Measurements from ENCODE around the gene TMTC4.
A peak's percentile ranks its signal among the peaks of the same experiment; 100 is the strongest.
"Not testable (repeated sequence)": the region's sequence is repeated elsewhere in the genome, so short reads cannot be mapped to it uniquely, and the experiment has no call there.

Gene TMTC4

DNA sequence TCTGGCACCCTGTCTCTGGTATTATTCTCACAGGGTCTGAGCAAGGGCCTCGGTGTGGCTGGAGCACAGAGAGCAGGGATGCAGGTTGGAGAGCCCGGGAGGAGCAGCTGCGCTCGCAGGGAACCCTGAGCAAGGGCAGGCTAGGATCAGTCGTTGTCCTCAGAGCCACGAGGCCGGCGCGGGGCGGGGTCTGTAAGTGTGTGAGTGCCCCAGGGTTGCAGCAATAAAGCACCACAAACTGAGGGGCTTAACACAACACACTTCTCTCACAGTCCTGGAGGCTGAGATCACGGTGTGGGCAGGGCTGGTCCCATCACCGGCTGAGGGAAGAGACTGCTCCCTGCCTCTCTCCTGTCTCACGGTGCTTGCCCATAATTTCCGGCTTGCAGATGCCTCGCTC, 47.5 kb downstream of the TMTC4 start:
- DNase-seq (ENCODE audit: low read depth, low spot score): no peak

DNA sequence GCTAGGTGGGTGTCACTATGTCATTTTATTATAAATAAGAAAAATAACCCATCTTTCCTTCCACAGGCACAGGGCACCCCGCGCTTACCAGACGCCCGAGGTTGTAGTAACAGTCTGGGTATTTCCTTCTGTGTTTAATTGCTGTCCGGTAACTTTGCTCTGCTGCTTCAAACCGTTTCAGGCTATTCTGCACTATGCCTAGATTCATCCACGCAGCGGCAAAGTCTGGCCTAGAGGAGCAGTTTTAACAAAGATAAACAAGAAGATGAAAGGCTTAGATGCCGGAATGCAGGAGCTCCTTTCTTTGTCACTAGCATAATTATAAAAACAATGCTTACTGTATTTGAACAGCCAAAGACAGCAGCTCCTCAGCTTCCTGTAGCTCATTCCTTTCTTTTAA, 49.1 kb downstream of the TMTC4 start:
- no peak for DNase-seq (ENCODE audit: low read depth, low spot score)

DNA sequence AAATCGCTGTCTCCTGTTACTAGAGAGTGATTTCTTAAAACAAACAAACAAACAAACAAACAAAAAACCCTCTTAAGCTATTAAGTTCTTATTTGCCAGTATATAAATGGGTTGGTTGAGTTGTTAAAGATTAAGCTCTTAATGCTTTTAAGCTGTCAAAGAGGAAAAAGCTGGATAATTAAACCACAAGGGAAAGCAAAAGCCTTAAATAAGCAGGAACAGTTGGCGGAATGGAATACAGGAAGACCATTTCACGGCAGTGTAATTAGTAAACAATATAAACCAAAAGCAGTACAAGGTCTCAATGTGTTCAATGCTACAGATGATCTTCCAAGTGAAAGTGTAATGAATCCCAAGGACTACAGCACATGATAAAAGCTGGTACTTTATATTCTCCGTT, 53.8 kb downstream of the TMTC4 start:
- no peak for DNase-seq (ENCODE audit: low read depth, low spot score)

DNA sequence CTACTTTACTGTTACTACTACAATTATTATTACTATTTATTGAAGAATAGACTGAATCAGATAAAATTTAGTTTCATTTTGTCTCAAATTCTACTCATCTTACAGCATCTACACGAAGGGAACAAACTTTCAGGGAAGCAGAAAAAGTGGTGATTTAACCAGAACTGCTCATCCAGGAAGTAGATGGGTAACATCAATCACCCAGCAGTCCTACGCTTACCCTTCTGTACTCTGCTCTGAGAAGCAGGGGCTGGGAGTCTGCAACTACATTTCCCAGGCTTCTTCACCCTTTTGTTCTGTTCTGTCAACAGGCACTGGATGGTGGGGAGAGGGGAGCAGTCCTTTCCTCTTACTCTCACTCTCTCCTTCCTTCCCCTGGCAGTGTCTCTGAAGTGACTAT, 54.7 kb downstream of the TMTC4 start:
- DNase-seq (ENCODE audit: low read depth, low spot score): no peak

DNA sequence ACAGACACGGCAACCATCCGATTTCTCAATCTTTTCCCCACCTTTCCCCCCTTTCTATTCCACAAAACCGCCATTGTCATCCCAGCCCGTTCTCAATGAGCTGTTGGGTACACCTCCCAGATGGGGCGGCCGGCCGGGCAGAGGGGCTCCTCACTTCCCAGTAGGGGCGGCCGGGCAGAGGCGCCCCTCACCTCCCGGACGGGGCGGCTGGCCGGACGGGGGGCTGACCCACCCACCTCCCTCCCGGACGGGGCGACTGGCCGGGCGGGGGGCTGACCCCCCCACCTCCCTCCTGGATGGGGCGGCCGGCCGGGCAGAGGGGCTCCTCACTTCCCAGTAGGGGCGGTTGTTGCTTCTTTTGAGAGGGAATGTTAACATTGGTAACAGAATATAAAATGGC, 55.7 kb downstream of the TMTC4 start:
- not testable (repeated sequence) for DNase-seq (ENCODE audit: low read depth, low spot score)

DNA sequence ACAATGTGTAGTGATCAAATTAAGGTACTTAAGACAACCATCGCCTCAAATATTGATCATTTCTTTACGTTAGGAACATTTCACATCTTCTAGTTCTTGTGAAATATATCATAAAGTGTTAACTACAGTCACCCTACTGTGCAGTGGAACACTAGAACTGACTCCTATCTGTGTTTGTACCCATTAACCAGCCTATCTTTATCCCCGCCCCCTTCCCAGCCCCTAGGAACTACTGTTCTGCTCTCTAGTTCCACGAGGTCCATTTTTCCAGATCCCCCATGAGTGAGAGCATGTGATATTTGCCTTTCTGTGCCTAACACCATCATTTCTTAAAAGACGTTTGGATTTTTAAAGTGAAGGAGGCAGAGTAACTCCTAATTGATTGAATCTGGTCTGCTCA, 61.6 kb downstream of the TMTC4 start:
- no peak for DNase-seq (ENCODE audit: low read depth, low spot score)

DNA sequence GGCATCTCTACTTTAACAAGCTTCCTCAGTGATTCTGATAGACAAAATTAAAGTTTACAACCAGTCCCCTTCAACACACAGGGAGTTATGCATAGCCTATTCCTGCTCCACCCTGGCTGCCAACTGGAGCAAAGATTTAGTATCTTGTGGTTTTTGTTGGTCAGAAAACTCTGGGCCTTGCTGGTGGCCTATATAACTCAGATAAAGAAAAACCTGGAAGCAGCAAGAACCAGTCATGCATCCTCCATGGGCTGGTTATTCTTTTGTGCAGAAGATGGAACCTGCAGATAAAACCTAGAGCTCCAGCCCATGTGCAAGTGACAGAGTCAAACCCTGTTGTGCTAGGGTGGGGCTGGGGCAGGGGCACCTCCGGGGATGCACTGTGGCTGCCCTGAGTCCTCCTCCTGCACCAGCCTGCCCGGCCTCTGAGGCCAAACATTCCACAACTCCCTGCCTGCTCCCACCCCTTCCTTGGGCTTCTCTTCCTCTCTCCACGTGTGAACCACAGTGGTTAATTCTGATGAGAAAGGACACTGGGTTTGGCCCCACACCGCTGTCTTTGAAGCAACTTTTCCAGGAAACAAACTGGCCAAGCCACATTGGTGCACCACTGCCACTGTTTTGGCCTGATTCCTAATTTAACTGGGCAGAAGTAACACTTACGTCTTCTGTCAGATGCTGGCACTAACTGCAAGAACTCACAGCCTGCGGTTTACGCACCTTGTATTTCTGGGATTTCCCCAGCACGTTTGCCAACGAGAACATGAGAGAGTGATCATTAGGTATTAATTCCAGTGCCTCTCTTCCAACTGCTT, 62.7 kb downstream of the TMTC4 start:
- no peak for DNase-seq (ENCODE audit: low read depth, low spot score)

DNA sequence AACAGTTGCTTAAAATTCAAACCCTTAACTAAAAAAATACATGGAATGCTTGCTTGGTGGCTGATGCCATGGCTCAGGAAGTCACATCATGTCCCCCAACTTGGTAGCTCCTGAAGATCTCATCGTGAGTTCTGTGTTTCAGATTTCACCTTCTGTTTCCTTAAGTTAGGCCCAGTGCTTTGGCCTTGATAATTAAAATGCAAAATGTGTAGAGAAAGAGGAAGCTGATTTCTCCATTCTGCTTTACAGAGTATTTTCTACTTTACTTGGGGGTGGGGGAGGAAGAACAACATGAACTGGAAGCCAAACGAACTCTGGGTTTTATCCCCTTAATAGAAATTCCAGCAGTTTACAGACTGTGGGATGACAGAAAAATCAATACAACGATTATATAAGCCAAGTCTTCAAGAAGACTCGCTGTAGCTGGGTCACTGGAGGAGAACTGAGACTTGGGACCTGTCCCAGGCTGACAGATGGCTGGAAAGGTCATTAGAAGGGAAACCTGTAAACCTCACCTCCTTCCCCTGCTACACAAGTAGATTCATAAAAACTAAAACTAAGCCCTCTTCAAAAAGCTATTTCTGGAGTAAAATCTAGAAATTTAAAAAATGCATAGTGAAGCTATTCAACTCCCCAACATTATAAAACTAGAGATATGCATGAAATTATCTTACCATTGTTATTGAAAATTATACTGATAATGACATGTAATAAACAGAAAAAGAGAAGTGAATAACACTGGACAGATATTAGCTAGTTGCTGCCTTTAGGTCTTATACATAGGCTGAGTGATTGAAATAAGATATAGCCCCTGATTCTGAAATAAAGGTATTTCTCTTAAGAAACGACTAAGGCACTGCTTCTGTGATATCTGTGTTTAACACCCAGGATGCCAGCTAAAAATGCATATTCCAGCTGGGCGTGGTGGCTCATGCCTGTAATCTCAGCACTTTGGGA, 63.9 kb downstream of the TMTC4 start:
- DNase-seq (ENCODE audit: low read depth, low spot score): no peak

DNA sequence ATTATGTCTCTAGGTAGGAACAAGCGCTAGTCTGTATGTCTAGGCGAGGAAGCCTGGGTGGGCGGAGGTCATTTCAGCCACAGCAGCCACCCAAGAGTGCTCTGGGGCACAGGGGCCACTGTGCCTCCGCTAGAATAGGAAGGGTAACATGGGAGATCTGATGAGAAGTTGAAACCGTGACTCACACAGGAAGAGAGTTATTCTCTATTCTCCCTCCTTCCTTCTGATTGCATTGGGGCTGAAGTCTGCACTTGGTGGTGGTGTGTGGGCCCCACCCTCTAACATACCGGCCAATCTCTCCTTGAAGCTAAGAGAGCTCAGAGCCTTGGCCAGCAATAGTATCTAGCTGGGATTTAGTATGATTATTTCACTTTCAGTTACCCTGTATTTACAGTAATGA, 65.7 kb downstream of the TMTC4 start:
- no peak for DNase-seq (ENCODE audit: low read depth, low spot score)

DNA sequence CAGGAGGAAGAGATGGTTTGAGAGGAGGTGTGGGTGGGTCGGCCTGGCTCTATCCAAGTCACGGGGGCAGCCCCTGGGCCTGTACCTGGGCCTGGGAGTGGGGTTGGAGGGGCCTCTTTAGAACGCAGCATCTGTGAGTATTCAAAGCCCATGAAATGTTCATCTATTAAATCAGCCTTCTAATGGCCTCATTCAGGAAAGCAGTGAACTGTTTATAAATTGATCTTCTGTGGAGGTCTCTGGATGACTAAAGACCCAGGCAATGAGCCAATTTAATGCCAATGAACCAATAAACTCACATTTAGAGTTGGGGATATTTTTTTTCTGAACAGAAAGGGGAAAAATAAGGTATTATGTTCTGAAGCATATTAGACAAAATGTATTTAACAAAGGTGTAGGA, 66.1 kb downstream of the TMTC4 start:
- DNase-seq (ENCODE audit: low read depth, low spot score): no peak

DNA sequence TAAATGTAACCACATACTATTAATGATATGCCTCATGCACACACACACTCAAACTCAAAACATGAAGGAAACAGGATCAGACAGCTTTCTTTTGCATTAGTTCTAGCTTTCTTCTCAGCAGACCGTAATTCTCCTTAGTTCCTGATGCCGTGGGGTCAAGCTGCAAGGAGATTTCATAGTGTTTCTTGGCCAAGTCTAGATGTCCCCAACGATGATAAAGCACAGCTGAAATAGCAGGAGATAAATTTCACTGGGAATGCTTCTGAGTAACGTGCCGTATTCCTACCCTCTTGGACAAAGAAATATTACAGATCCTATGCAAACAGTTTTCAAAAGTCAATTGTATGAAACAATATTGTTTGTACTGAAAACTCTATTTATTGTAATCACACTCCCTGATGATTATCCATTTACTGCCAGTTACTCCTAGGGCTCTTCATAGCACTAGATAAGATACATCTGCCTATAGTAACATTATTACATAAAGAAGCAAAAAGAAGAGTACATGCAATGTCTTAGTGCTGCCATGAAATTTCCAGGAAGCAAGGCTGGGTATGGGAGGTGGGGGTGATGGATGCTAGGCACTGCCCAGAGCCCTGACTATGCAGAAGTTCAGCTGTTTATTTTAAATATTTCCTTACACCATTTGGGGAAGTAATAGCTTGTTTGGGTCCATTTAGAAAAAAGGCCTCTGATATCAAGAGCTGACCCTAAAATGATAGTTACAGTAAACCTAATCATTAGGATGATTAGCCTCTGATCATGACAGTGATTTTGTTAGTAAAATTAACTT, 69.5 kb downstream of the TMTC4 start:
- DNase-seq (ENCODE audit: low read depth, low spot score): peak; percentile 15

DNA sequence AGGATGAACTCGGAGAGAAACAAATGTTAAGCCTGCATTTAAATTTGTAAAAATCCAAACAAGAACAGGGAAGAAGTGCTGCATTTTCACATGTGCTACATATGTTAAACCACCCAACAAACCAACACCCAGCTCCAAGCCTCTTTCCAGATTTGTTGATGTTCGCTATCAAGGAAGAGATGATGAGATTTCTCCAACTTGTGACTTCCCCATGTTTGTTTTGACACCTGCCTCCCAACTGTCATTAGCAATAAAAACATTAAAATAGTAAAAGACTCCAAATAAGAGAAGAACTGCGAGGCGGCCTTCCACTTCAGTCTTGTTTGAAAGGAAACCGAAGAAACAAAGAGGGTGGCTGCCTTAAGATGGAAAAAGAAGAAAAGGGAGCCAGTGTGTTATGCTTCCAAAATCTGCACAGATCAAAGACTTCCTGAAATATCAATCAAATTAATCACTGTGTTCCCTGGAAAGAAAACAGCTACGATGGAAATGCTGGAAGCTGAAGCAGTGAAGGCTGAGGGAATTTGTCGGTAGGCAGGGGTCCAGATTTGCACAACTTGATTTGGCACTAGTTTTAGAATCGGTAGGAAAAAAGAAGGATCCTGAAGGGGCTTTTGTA, 72.0 kb downstream of the TMTC4 start:
- DNase-seq (ENCODE audit: low read depth, low spot score): no peak

DNA sequence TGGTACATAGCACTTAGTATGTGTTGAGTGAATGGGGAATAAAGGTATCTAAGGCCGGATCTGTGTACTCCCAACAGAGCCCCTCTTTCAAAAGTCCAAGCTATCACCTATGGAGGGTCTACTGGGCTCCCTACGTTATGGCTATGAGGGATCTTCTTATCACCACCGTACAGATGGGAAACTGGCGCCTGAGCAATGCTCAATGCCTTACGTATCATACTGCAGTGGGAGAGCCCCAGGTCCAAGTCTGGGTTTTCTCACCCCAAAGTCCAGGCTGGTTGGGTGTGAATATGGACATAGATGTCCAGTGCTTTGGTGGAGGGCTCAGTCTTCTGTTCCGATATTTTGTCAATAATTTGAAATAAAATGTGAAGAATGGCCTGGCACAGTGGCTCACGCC, 72.9 kb downstream of the TMTC4 start:
- no peak for DNase-seq (ENCODE audit: low read depth, low spot score)

DNA sequence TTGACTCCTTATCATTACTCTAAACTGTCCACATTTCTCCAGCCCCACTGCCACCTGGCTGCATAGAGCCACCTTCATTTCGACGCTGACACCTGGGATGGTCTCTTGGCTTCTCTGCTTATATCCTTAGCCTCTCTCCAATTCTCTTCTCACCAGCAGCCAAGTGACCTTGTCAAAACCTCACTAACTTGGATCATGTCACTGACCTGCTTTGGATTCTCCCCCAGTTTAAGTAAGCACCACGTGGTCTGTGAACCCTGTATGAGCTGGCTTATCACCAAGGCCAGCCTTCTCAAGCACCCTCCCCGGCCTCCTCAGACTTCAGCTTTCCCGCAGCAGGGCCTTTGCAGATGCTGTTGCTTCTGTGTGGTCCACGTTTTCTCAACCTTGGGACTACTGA, 73.7 kb downstream of the TMTC4 start:
- DNase-seq (ENCODE audit: low read depth, low spot score): no peak

DNA sequence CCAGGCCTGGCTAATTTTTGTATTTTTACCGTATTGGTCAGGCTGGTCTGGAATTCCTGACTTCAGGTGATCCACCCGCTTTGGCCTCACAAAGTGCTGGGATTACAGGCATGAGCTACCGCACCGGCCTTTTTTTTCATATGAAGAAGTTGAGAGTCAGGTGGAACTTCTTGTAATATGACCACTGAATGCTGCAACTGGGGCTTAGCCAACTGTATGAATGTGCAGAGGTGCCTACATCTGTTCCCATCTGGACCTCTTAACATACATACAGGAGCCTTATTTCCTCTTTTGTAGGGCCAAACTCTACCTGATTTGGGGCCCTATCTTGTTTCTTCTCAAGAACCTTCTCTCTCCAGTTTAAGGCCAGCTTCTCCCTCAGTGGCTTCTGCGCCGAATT, 74.1 kb downstream of the TMTC4 start:
- no peak for DNase-seq (ENCODE audit: low read depth, low spot score)

DNA sequence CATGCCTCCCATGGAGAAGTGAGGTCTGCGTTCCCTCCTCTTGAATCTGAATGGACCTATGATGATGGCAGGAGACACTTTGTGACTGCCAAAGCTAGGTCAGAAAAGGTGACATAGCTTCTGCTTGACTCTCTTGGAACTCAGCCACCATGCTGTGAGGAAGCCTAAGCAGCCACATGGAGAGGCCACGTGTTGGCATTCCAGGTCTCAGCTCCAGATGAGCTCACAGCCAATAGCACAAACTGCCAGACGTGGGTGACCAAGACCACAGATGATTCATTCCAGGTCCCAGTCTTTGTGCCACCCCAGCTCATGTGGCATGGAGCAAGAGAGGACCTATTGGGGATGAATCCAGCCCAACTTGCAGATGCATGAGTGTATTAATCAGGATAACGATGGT, 77.3 kb downstream of the TMTC4 start:
- no peak for DNase-seq (ENCODE audit: low read depth, low spot score)

DNA sequence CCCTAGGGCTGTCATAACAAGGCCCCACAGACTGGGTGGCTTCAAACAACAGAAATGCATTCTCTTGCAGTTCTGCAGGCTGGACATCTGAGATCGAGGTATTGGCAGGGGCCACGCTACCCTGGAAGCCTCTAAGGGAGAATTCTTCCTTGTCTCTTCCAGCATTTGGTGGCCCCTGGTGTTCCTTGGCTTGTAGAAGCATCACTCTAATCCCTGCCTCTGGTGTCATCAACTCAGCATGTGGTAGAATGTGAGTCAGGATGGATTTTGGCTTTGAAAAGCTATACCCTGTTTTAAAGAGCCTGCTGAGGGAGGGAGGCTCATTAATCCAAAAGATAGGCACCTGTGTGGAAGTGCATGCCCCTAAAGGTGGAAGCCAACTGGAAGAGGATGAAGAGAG, 78.1 kb downstream of the TMTC4 start:
- DNase-seq (ENCODE audit: low read depth, low spot score): no peak

DNA sequence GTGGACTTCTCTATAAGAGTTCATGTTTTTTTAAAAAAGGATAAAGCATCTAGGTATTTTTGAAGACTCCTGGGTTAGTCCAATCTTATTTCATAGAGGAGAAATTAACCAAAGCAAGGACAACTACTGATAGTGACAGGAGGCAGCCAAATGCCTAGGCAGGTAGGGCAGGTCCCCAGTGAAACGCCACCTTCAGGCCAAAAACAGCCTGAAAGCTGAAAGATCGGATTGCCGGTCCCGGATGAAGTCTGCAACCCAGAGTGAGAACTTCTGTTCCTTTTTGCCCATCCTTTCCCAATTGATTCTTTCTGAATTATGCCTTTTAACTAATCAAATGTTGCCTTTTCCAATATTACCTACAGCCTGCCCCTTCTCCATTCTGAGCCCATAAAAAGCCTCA, 79.9 kb downstream of the TMTC4 start:
- no peak for DNase-seq (ENCODE audit: low read depth, low spot score)

DNA sequence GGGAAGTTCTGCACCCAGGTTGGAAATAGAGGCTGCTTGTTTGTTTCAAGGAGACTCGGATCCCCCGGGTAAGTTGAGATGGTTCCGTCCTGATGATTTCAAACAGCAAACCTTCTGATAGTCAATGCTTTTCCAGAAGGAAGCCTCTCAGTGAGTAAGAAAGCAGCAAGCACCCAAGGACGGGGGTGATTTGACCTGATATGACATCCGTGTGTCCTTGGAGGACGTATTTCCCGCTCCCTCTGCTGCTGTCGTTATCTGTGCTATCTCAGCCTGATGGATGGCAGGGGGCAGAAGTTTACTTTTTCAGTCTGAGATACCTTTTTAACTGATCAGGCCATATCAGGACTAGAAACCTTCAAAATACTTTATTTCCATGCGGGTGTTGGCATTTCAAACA, 80.3 kb downstream of the TMTC4 start:
- DNase-seq (ENCODE audit: low read depth, low spot score): no peak

DNA sequence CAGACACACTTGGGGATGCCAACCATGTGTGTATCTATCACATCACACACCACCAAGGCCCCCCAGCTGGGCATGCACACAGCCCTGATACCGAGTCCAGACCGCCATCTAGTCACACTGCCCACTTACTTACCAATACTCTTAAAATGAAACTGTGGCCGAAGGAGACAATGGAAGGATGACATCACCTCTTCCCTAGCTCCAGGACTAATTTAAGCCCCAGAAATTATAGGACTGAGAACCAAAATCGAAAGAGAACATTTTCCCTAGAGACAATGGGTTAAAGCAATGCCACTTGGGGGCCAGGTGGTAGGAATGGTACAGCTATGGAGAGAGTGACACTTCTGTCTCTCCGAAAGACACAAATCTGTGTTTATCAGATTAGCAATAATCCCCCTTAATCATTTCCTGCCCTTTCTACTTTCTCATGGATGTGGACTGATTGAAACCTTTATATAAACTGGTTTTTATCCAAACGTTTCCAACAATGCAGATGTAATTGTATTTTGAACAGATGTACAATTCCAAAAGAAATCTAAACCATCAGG, 85.3 kb downstream of the TMTC4 start:
- DNase-seq (ENCODE audit: low read depth, low spot score): no peak
